ENCODE measurements around the gene CAPZA2.

DNA sequence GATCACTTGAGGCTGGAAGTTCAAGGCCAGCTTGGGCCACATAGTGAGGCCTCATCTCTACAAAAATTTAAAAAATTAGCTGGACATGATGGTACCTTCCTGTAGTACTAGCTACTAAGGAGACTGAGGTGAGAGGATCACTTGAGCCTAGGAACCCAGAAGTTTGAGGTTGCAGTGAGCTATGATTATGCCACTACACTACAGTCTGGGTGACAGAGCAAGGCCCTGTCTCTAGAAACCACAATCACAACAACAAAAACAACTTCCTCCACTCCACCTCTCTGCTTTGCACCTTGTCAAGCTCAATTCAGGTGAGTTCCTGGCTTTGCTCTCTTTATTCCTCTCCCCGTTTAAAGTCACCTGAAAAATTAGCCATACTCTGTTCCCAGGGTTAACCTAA, 8.3 kb upstream of the CAPZA2 start:
- TF ChIP-seq, protein P1, sequence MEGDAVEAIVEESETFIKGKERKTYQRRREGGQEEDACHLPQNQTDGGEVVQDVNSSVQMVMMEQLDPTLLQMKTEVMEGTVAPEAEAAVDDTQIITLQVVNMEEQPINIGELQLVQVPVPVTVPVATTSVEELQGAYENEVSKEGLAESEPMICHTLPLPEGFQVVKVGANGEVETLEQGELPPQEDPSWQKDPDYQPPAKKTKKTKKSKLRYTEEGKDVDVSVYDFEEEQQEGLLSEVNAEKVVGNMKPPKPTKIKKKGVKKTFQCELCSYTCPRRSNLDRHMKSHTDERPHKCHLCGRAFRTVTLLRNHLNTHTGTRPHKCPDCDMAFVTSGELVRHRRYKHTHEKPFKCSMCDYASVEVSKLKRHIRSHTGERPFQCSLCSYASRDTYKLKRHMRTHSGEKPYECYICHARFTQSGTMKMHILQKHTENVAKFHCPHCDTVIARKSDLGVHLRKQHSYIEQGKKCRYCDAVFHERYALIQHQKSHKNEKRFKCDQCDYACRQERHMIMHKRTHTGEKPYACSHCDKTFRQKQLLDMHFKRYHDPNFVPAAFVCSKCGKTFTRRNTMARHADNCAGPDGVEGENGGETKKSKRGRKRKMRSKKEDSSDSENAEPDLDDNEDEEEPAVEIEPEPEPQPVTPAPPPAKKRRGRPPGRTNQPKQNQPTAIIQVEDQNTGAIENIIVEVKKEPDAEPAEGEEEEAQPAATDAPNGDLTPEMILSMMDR (IDR thresholded peaks at IDR 0.05): no peak
- TF ChIP-seq POLR2A (IDR thresholded peaks at IDR 0.05): no peak
